OCI-LY1 (cell line): ENCODE results near the gene TMEM240.

Experiments used
- CTCF ChIP-seq: fragments of 200-600 bp; sonication (generic), shearing (Covaris generic); IDR thresholded peaks from 2 replicates; pipeline ENCODE4 v1.5.1; 2017; ENCODE audit warnings: mild to moderate bottlenecking, antibody characterized with exemption, low read length, moderate library complexity, mixed read lengths
- EZH2 ChIP-seq: fragments of 200-600 bp; sonication (generic), shearing (Covaris generic); IDR thresholded peaks from 2 replicates; pipeline ENCODE4 v1.8.0; 2017; ENCODE audit warnings: borderline replicate concordance, mixed run types, mild to moderate bottlenecking, antibody characterized with exemption, low read length, moderate library complexity, mixed read lengths

GRCh38 chr1:1574721-1575537 is 34.5 kb upstream of the TMEM240 start, which contains the start of gene SSU72:
- TF ChIP-seq CTCF (no peak), EZH2 (no peak)
